GM18858 (cell line): ENCODE measurements around the gene MAGEA4.

ENCODE experiments used
- ATAC-seq: cut with Tn5 transposase; IDR thresholded peaks from one replicate; pipeline ENCODE4 v1.9.1; 2021; ENCODE audit not compliant: unreplicated experiment

The MAGEA4 gene

DNA sequence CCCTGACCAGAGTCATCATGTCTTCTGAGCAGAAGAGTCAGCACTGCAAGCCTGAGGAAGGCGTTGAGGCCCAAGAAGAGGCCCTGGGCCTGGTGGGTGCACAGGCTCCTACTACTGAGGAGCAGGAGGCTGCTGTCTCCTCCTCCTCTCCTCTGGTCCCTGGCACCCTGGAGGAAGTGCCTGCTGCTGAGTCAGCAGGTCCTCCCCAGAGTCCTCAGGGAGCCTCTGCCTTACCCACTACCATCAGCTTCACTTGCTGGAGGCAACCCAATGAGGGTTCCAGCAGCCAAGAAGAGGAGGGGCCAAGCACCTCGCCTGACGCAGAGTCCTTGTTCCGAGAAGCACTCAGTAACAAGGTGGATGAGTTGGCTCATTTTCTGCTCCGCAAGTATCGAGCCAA lies 11.0 kb downstream of the MAGEA4 start:
- ATAC-seq, result no peak

- no peak for ATAC-seq
These were observed 16.4 kb downstream of the MAGEA4 start for GRCh38 chrX:151929126-151929525.

DNA sequence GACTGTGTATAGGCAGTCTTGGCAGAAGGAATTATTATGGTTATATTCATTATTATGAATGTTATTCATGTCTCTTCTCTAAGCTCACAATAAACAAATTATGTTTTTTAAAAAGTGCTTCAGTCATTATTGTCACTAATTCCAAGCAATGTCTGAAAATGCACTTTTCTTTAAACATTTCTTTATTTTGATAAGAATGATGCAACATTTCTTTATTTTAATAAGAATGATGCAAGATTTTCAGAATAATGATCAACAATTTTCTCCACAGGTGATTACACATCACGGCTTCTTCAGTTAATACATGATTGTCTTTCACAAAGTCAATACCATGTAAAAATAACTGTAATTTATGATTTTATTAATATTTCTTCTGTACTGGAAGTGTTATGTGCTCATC lies 22.7 kb downstream of the MAGEA4 start:
- no peak for ATAC-seq

DNA sequence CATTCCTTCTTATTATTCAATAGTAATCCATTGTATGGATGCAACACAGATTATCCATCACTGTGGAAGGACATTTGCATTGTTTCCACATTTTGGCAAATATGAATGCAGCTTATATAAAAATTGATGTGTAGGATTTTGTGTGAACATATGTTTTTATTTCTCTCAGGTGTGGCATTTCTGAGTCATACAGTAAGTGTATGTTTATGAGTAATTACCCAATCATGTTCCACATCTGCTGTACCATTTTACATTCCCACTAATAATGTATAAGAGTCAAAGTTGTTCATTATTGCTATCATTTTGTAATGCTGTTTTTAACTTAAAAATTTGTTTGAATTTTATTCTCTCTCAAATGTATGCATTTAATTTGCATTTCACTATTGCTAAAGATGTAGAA lies 25.5 kb downstream of the MAGEA4 start:
- ATAC-seq, result no peak

DNA sequence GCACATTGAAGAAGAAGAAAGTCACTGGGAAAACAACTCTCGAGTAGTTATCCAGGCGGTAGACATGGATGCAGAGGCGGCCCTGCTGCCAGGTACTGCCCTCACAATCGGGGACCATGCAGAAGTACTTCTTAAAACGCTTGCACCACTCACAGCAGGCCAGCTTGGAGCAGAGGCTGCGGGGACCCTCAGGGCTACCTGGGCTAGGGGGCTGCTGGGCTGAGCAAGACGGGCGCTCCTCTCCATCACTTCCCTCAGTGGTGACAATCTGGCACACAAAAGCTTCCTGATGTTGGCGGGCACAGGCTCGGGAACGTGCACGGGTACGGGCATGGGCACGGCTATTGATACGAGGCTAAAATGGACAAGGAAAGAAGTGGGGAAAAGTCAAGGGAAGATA lies 42.0 kb downstream of the MAGEA4 start:
- no peak for ATAC-seq

GRCh38 chrX:151958101-151958500 lies 45.4 kb downstream of the MAGEA4 start:
- ATAC-seq, result no peak

GRCh38 chrX:151962034-151962433 lies 49.3 kb downstream of the MAGEA4 start:
- ATAC-seq, result no peak

DNA sequence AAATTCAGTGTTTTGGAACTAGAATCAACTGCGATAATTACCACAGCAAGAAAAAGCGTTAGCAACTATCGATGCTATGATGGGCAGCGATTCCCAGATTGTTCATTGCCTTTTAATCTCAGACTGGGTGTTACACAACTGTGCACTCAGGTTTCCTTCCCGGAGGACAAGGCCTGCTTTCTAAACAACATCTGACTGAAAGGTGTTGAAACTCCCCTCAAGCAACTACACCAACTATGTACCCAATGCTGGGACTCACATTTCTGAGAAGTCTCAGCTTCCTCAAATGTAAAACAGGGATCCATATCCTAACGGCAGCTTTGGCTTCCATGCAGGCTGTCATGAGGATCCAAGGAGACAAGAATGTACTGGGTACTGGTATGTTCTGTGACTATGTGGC lies 53.5 kb downstream of the MAGEA4 start:
- no peak for ATAC-seq

GRCh38 chrX:151970027-151970426 lies 57.3 kb downstream of the MAGEA4 start:
- no peak for ATAC-seq

DNA sequence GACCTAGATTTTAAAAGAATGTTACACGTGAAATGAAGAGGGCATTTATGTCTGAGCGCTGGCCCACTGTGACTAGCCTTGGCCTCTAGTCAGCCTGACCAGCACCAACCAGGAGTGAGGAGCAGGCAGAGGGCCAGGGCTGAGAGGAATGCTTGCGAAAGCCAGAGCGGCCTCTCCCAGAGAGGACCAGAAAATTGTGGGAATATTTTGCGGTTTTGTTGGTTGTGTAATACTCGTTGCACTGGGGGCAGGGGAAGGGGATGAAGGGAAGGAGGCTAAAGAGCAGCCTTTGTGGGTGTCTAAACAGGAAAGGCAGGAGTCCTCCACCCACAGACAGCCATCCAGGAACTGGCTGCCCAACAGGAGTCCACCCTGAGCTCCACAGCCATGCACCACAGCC lies 58.0 kb downstream of the MAGEA4 start:
- no peak for ATAC-seq

DNA sequence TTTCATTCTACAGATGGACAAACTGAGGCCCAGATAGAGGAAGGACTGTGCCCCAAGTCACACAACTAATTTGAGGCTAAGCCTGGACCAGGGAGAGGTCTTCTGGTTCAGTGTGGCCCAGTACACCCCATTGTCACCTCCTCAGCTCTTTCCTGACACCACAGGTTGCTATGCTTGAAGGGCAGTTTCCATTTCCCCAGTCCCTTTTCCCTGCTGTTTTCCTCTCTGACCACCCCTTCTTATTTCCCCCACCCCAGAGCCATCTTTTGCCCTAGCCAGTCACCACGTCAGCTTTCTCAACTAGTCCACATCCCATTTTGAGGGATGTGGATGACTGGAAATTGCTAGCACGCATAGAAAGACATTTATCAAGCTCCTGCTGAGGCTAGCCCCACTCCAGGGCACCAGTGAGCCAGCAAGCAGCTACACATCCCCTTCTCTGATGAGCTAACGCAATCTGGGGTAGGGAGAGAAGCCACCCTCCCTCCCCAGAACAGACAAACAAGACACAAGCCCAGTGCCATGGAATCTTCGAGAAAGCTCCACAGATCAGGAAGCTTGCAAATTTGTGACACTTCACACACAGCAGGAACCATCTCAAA lies 60.5 kb downstream of the MAGEA4 start:
- no peak for ATAC-seq

- no peak for ATAC-seq
These were observed 61.2 kb downstream of the MAGEA4 start for GRCh38 chrX:151973851-151974335.
